ENCODE results near the gene MAP1LC3B.
"Not testable (repeated sequence)": the region's sequence is repeated elsewhere in the genome, so short reads cannot be mapped to it uniquely, and the experiment has no call there.

The MAP1LC3B gene

GRCh38 chr16:87383505-87384161, 8.5 kb upstream of the MAP1LC3B start, which contains the start of gene FBXO31:
Gene FBXO31 (minus strand): TSS chr16:87383776. CDS start chr16:87383744, 32 bp downstream.
- peak; percentile 95 for DNase-seq

- DNase-seq = peak; percentile 61
Observed at GRCh38 chr16:87384162-87384874, 7.8 kb upstream of the MAP1LC3B start.

GRCh38 chr16:87384875-87385167, 7.3 kb upstream of the MAP1LC3B start:
- peak; percentile 7 for DNase-seq

GRCh38 chr16:87387942-87388817, 4.0 kb upstream of the MAP1LC3B start:
- DNase-seq = peak; percentile 96

- no peak for DNase-seq
Observed at GRCh38 chr16:87388818-87389134, 3.4 kb upstream of the MAP1LC3B start.

GRCh38 chr16:87389245-87389644, 2.9 kb upstream of the MAP1LC3B start:
- no peak for DNase-seq

- DNase-seq = not testable (repeated sequence)
Observed at GRCh38 chr16:87389914-87390313, 2.2 kb upstream of the MAP1LC3B start.

GRCh38 chr16:87390641-87391323, 1.4 kb upstream of the MAP1LC3B start:
- no peak for DNase-seq

GRCh38 chr16:87391324-87391949, 699 bp upstream of the MAP1LC3B start:
- DNase-seq = no peak

- peak; percentile 62 for DNase-seq
Observed at GRCh38 chr16:87392821-87393679, 914 bp downstream of the MAP1LC3B start.

- no peak for DNase-seq
Observed at GRCh38 chr16:87393680-87394055, 1.5 kb downstream of the MAP1LC3B start.

GRCh38 chr16:87395181-87395842, 3.2 kb downstream of the MAP1LC3B start:
- DNase-seq = no peak

- DNase-seq = no peak
Observed at GRCh38 chr16:87404764-87405625, 12.9 kb downstream of the MAP1LC3B start.

GRCh38 chr16:87406495-87407088, 14.5 kb downstream of the MAP1LC3B start:
- DNase-seq = no peak

- peak; percentile 20 for DNase-seq
Observed at GRCh38 chr16:87407511-87408112, 15.5 kb downstream of the MAP1LC3B start.

- no peak for DNase-seq
Observed at GRCh38 chr16:87409153-87409552, 17.0 kb downstream of the MAP1LC3B start.

GRCh38 chr16:87409781-87410180, 17.6 kb downstream of the MAP1LC3B start:
- no peak for DNase-seq

GRCh38 chr16:87410530-87410929, 18.4 kb downstream of the MAP1LC3B start:
- DNase-seq = no peak

GRCh38 chr16:87410968-87411367, 18.8 kb downstream of the MAP1LC3B start:
- DNase-seq = no peak
